Esophagus (tissue), 2 donors: Measurements from ENCODE around the gene TMEM8B. TPM values are rescaled to one million over a fixed set of nuclear protein-coding genes. Genes with fewer than 3 reads are reported as not detected.

Experiments
- H3K27ac ChIP-seq, 2 donors: one replicate each; pipeline ENCODE4 v1.5.1; 2013; ENCODE audit warnings: low read depth in 2 of 2, mild to moderate bottlenecking in 2 of 2, inconsistent platforms in 1 of 2, low read length in 1 of 2, moderate library complexity in 1 of 2
- H3K27me3 ChIP-seq, 2 donors: one replicate each; pipeline ENCODE4 v1.6.1; 2013; ENCODE audit warnings: low read length in 2 of 2, control low read depth in 1 of 2, mild to moderate bottlenecking in 1 of 2; ENCODE audit not compliant: insufficient read depth in 2 of 2, control insufficient read depth in 1 of 2
- H3K36me3 ChIP-seq, 2 donors: one replicate each; pipeline ENCODE4 v1.6.1; 2013; ENCODE audit warnings: low read length in 1 of 2; ENCODE audit not compliant: control insufficient read depth in 2 of 2, insufficient read depth in 2 of 2
- H3K4me1 ChIP-seq, 2 donors: one replicate each; pipeline ENCODE4 v1.6.1; 2013; ENCODE audit warnings: low read length in 1 of 2; ENCODE audit not compliant: control insufficient read depth in 2 of 2, insufficient read depth in 2 of 2
- H3K4me3 ChIP-seq, 2 donors: one replicate each; pipeline ENCODE4 v1.5.1; 2013; ENCODE audit warnings: low read length in 2 of 2, mild to moderate bottlenecking in 2 of 2, low read depth in 1 of 2, moderate library complexity in 1 of 2
- H3K9me3 ChIP-seq, 2 donors: one replicate each; pipeline ENCODE4 v1.6.1; 2013; ENCODE audit warnings: mild to moderate bottlenecking in 2 of 2, low read depth in 1 of 2, low read length in 1 of 2, moderate library complexity in 1 of 2; ENCODE audit not compliant: control insufficient read depth in 2 of 2, insufficient read depth in 1 of 2
- WGBS, 2 donors: extraction: QIAGEN DNeasy Blood & Tissue Kit; methylation state at CpG; one replicate each; pipeline ENCODE4 v1.1.7; 2013; 5-methylcytosine and 5-hydroxymethylcytosine counted together
- polyA plus RNA-seq, 2 donors: library from polyadenylated mRNA; stranded (reverse); fragments of 200-250 nt; gene quantifications; one replicate each; pipeline ENCODE4 v1.2.3, GENCODE V29; 2013
- donor health status: healthy with polysubstance abuse.
- donor health status: Bipolar disorder and iron deficiency.

The TMEM8B gene
- polyA plus RNA-seq, 2 donors = 2.2 to 3.0 TPM

DNA sequence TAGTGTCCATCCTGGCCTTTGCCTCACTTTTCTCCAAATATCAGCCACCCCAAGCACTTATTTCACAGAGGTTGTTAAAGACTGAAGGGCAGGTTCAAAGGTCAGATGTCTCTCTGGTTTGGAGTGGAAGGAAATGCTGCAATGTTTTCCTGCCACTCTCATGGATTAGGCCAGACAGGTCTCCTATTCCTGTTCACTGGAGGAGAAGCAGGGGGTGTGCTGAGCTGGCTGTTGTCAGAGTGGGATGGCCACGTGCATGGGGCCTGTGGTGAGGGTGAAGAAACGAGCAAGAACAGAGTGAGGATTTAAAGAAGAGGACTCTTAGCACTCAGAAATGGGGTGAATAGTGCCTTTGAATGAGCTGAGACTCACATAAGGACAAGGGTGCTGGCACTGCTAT lies 6.7 kb downstream of the TMEM8B start:
- no peaks in the 10 kb centered on the region for H3K9me3 ChIP-seq
- no peaks in the 10 kb centered on the region for H3K36me3 ChIP-seq
- H3K27ac ChIP-seq = no peak overlapping the region
- no peaks in the 10 kb centered on the region for H3K27me3 ChIP-seq
- H3K4me3 ChIP-seq = no peak overlapping the region
- 72 to 88% methylated on average over 2 of the region's 2 CpGs for WGBS, 2 donors
- H3K4me1 ChIP-seq = peaks cover 0 to 3% of the 10 kb centered on the region in 2 donors

DNA sequence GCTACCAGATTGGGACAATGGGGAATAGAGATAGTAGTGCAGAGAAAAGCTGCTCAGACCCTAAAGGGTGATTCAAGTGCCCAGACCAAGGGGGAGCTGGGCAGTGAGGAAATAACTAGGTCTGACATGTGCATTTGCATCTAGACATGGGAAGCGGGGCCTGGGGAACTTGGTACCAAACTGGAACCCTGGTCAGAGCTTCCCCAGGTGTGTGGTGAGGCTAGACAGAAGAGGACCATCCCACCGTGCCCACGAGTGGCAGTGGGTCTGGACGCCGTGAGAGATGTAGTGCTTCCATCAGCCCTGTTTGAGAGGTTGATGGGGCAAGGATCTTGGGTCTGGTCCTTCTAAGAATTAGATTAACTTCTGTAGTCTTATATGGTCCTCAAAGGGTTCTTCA lies 7.6 kb downstream of the TMEM8B start:
- Histone ChIP-seq H3K9me3 (no peaks in the 10 kb centered on the region), H3K27ac (no peak overlapping the region), H3K27me3 (no peaks in the 10 kb centered on the region), H3K36me3 (no peaks in the 10 kb centered on the region), H3K4me1 (peaks cover 0 to 3% of the 10 kb centered on the region in 2 donors), H3K4me3 (no peak overlapping the region)
- 86 to 94% methylated on average over 5 of the region's 5 CpGs for WGBS, 2 donors

DNA sequence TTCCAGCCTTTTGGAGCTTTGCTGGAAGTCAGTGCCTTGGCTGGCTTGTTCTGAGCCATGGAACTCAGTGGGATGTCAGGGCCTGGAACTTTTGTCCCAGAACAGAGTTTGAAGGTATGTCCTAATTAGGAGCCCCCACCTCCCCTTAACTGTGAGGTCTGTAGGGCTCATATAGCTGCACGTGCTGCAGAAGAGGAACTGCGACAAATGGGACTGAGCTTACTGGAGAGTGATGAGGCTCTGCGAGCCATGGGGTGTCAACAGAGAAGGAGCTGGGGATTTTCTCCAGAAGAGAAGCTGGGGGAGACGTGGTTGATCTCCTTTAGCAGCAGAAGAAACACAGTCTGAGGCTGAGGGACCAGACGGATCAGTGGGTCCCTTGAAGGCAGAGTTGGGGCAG lies 10.9 kb downstream of the TMEM8B start:
- no peak overlapping the region for H3K4me3 ChIP-seq
- no peaks in the 10 kb centered on the region for H3K9me3 ChIP-seq
- H3K27me3 ChIP-seq = no peaks in the 10 kb centered on the region
- H3K4me1 ChIP-seq = peaks cover 3 to 5% of the 10 kb centered on the region in 2 donors
- 87 to 88% methylated on average over 5 of the region's 5 CpGs for WGBS, 2 donors
- H3K36me3 ChIP-seq = no peaks in the 10 kb centered on the region
- no peak overlapping the region for H3K27ac ChIP-seq

DNA sequence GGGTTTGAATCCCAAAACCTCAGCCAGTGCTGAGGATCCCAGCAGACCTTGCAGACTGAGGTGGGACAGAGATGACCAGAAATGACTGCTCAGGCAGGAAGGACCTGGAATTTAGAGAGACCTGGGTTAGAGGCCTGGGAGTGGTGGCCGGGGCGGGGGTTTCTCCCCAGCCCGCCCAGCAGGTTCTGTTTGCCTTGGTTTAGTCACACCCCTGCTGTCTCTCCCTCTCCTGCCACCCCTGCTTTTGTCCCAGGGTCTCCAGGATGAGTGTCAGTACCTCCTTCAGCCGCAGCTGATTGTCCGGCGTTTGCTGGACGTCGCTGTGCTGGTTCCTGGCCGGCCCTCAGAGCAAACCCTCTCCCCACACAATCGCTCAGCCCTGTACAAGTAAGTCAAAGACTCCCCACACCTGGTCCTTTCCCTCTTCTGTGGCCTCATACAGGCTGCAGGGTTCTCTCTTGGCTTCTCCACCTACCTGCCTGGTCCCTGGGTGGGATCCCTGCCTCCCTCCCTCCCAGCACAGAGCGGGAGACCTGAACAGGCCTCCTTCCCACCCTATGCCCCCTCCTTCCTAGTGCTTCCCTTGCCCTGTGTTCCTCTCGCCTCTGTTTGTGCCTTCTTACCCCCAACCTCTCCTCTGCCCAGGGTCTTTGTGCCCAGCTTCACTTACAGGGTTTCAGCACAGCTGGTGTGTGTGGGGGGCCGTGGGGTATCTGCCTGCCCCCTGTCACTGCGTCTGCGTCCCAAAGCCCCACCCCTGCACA lies 12.0 kb downstream of the TMEM8B start:
- Histone ChIP-seq H3K36me3 (no peaks in the 10 kb centered on the region), H3K9me3 (no peaks in the 10 kb centered on the region), H3K4me3 (no peak overlapping the region), H3K27ac (no peak overlapping the region), H3K4me1 (peaks cover 3 to 8% of the 10 kb centered on the region in 2 donors), H3K27me3 (no peaks in the 10 kb centered on the region)
- 89 to 95% methylated on average over 15 of the region's 15 CpGs for WGBS, 2 donors

DNA sequence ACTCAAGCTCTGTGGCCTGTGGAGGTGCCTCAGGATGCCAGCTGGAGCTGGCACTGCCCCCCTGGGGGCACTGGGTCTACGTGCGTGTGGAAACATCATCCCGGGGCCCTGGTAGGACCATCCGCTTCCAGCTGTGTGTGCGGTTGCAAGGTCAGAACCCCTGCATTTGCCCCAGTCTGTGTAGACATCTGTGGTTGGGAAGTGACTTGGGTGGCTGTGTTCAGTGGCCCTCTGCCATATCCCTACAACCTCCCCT lies 12.5 kb downstream of the TMEM8B start:
- H3K27me3 ChIP-seq = no peaks in the 10 kb centered on the region
- 82% methylated on average over 5 of the region's 5 CpGs for WGBS, 2 donors
- peaks cover 3 to 13% of the 10 kb centered on the region in 2 donors for H3K4me1 ChIP-seq
- H3K4me3 ChIP-seq = no peak overlapping the region
- H3K9me3 ChIP-seq = no peaks in the 10 kb centered on the region
- no peaks in the 10 kb centered on the region for H3K36me3 ChIP-seq
- no peak overlapping the region for H3K27ac ChIP-seq

DNA sequence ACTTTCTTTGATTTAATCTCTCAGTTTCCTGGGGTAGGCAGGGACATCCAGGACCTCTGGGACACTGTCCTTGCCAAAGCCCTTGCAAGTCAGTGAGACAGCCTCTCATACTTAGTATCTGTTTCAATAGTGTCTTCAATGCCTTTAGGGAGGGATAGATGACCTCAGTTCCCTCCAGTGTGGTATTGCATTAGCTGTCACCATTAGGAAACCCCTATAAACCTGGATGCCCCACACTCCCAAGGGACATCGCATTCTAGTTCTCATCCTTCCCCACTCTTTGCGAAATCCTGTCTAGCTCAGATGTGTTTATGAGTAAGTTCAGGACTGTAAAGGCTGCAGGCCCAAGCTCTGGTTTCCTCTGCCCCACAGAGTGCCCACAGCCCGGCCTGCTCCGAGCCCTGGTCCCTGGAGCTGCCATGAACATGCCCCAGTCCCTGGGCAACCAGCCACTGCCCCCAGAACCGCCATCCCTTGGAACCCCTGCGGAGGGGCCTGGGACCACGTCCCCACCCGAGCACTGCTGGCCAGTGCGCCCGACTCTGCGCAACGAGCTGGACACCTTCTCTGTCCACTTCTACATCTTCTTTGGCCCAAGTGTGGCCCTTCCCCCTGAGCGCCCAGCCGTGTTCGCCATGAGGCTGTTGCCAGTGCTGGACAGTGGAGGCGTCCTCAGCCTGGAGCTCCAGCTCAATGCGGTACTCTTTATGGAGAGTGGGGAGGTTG lies 13.2 kb downstream of the TMEM8B start:
- H3K4me1 ChIP-seq = peaks cover 3 to 16% of the 10 kb centered on the region in 2 donors
- H3K36me3 ChIP-seq = peaks cover 2% of the 10 kb centered on the region in 2 donors
- H3K9me3 ChIP-seq = no peaks in the 10 kb centered on the region
- WGBS, 2 donors = 93% methylated on average over 17 of the region's 17 CpGs
- no peak overlapping the region for H3K4me3 ChIP-seq
- H3K27ac ChIP-seq = no peak overlapping the region
- H3K27me3 ChIP-seq = no peaks in the 10 kb centered on the region

DNA sequence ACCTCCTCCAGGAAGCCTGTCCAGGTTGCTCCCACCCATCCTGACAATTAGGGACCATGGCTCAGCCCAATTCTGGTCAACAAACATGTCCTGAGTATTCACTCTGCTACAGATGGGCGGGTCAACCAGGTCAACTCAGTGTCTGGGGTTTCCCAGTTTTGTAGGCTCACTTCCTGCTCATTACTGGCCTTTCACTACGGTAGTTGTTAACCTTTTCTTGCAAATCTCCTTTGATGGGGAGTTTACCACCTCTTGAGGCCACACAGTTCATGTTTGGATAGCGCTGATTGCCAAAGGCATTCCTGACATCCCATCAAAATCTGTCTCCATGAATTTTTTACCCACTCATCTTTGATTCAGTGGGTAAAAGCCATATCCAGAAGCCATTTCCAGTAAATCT lies 13.8 kb downstream of the TMEM8B start:
- no peaks in the 10 kb centered on the region for H3K9me3 ChIP-seq
- H3K4me3 ChIP-seq = no peak overlapping the region
- 76 to 84% methylated on average over 3 of the region's 3 CpGs for WGBS, 2 donors
- H3K27ac ChIP-seq = no peak overlapping the region
- H3K36me3 ChIP-seq = peaks cover 3 to 4% of the 10 kb centered on the region in 2 donors
- H3K4me1 ChIP-seq = peaks cover 3 to 16% of the 10 kb centered on the region in 2 donors
- no peaks in the 10 kb centered on the region for H3K27me3 ChIP-seq

DNA sequence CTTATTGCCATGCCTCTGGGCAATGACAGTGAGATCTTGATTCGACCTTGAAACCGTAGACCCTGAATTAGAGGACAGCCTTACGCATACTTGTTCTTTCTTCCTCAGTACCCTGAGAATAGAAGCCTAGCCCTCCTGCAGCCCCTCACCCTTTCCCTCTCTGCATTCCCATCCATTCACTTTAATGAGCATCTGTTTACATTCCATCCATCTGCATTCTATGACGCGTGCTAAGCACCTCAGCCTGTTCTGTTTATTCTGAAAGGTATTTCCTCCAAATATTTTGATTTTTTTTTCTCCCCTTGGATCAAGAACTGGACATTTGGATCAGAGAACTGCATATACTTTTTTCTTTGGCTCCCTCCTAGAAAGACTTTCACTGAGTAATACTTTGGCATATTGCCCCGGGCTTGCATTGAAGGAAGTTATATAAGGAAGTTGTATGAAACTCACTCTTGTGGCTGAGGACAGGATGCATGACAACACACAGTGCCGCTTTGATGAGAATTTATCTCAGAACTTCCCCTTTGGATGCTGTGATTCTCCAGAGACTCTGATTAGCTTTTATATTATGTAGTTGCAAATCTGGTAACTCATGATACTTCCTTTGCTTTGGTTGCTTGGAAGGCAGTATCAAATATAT lies 15.7 kb downstream of the TMEM8B start:
- Histone ChIP-seq H3K4me3 (no peak overlapping the region), H3K36me3 (peaks cover 3 to 5% of the 10 kb centered on the region in 2 donors), H3K9me3 (no peaks in the 10 kb centered on the region), H3K27me3 (no peaks in the 10 kb centered on the region), H3K4me1 (peaks cover 3 to 16% of the 10 kb centered on the region in 2 donors), H3K27ac (peak overlapping the region; percentile 66 to 77)
- 20 to 30% methylated on average over 7 of the region's 7 CpGs for WGBS, 2 donors

DNA sequence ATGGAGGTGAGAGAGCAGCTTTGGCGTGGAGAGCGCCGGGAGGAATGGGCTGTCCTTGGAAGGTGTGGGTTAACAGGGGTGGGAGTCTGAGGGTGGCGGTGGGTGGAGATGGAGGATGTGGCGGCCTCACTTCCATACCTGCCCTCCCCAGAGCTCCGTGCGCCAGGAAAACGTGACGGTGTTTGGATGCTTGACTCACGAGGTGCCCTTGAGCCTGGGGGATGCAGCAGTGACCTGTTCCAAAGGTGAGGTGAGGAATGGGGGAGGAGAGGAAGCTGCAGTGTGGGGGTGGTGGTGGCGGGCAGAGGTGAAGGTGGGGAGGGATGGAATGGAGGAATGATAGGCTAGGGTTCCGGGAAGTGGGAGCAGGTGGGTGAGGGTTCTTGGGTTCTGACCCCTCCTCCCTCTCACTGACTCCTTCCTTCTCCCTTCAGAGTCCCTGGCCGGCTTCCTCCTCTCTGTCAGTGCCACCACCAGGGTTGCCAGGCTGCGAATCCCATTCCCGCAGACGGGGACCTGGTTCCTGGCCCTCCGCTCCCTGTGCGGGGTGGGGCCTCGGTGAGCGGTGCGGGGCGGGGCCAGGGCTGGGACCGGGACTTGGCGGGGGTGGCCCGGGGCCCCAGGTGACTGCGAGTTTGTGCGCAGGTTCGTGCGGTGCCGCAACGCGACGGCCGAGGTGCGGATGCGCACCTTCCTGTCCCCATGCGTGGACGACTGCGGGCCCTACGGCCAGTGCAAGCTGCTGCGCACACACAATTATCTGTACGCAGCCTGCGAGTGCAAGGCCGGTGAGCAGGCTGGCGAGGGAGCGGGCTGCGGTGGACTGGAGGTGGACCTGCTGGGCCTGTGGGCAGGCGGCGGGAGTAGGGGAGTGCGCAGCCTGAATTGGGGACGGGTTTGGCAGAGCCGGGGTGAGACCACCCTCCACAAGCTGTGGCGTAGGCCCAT lies 17.1 kb downstream of the TMEM8B start:
- H3K27ac ChIP-seq = peak overlapping the region in 1 of 2 donors; percentile 48
- H3K4me3 ChIP-seq = no peak overlapping the region
- 59 to 65% methylated on average over 51 to 53 of the region's 53 CpGs for WGBS, 2 donors
- peaks cover 3 to 5% of the 10 kb centered on the region in 2 donors for H3K36me3 ChIP-seq
- H3K27me3 ChIP-seq = no peaks in the 10 kb centered on the region
- H3K4me1 ChIP-seq = peaks cover 3 to 16% of the 10 kb centered on the region in 2 donors
- H3K9me3 ChIP-seq = no peaks in the 10 kb centered on the region
